MM.1S (cell line): ENCODE results near the gene DCBLD1.

Source experiments
- CTCF ChIP-seq: fragments of 300-600 bp; sonication (generic); IDR thresholded peaks from 2 replicates; pipeline ENCODE4 v1.5.1; 2016; ENCODE audit warnings: antibody characterized with exemption, low read length, mixed read lengths
- EZH2 ChIP-seq: fragments of 300-600 bp; sonication (generic); optimal IDR thresholded peaks from 2 replicates; pipeline ENCODE3; 2017; ENCODE audit warnings: low read depth, mild to moderate bottlenecking, antibody characterized with exemption, low read length, mixed read lengths
- EZH2phosphoT487 ChIP-seq: fragments of 300-600 bp; sonication (generic); IDR thresholded peaks from 2 replicates; pipeline ENCODE4 v1.6.1; 2018; ENCODE audit warnings: antibody characterized with exemption, low read length

GRCh38 chr6:117482240-117483003, at the start of gene DCBLD1:
- TF ChIP-seq CTCF (no peak), EZH2phosphoT487 (no peak), EZH2 (no peak)
